ENCODE data around the gene DDX31.

GRCh38 chr9:132716007-132716406 lies 46.2 kb upstream of the DDX31 start:
- TF ChIP-seq, protein P1, sequence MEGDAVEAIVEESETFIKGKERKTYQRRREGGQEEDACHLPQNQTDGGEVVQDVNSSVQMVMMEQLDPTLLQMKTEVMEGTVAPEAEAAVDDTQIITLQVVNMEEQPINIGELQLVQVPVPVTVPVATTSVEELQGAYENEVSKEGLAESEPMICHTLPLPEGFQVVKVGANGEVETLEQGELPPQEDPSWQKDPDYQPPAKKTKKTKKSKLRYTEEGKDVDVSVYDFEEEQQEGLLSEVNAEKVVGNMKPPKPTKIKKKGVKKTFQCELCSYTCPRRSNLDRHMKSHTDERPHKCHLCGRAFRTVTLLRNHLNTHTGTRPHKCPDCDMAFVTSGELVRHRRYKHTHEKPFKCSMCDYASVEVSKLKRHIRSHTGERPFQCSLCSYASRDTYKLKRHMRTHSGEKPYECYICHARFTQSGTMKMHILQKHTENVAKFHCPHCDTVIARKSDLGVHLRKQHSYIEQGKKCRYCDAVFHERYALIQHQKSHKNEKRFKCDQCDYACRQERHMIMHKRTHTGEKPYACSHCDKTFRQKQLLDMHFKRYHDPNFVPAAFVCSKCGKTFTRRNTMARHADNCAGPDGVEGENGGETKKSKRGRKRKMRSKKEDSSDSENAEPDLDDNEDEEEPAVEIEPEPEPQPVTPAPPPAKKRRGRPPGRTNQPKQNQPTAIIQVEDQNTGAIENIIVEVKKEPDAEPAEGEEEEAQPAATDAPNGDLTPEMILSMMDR (IDR thresholded peaks at IDR 0.05; ENCODE audit: insufficient read depth, low read length) = no peak
- TF ChIP-seq POLR2AphosphoS5 (IDR thresholded peaks at IDR 0.05; ENCODE audit: low read depth) (no peak), GABPA (IDR thresholded peaks at IDR 0.05; ENCODE audit: low read depth) (no peak), SPI1 (IDR thresholded peaks at IDR 0.05; ENCODE audit: borderline replicate concordance, low read depth) (no peak)
- TF ChIP-seq, protein P2, sequence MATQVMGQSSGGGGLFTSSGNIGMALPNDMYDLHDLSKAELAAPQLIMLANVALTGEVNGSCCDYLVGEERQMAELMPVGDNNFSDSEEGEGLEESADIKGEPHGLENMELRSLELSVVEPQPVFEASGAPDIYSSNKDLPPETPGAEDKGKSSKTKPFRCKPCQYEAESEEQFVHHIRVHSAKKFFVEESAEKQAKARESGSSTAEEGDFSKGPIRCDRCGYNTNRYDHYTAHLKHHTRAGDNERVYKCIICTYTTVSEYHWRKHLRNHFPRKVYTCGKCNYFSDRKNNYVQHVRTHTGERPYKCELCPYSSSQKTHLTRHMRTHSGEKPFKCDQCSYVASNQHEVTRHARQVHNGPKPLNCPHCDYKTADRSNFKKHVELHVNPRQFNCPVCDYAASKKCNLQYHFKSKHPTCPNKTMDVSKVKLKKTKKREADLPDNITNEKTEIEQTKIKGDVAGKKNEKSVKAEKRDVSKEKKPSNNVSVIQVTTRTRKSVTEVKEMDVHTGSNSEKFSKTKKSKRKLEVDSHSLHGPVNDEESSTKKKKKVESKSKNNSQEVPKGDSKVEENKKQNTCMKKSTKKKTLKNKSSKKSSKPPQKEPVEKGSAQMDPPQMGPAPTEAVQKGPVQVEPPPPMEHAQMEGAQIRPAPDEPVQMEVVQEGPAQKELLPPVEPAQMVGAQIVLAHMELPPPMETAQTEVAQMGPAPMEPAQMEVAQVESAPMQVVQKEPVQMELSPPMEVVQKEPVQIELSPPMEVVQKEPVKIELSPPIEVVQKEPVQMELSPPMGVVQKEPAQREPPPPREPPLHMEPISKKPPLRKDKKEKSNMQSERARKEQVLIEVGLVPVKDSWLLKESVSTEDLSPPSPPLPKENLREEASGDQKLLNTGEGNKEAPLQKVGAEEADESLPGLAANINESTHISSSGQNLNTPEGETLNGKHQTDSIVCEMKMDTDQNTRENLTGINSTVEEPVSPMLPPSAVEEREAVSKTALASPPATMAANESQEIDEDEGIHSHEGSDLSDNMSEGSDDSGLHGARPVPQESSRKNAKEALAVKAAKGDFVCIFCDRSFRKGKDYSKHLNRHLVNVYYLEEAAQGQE (IDR thresholded peaks at IDR 0.05; ENCODE audit: insufficient replicate concordance, low read depth) = no peak
